ENCODE measurements around the gene XPO5. TPM values are rescaled to one million over a fixed set of nuclear protein-coding genes. Genes with fewer than 3 reads are reported as not detected.

XPO5 gene
- total RNA-seq, 6 experiments from 2014 or later, result 30.5 to 41.1 (median 35.6) TPM

GRCh38 chr6:43523284-43523683, 52.6 kb downstream of the XPO5 start:
- H3K36me3 Mint-ChIP-seq (ENCODE audit: low read depth), result peaks cover 37% of the 10 kb centered on the region
- no peak for DNase-seq
- no peak overlapping the region for H3K27ac Mint-ChIP-seq
- no peaks in the 10 kb centered on the region; the same call in 1 of the 2 replicates for H3K27me3 Mint-ChIP-seq (ENCODE audit: insufficient read depth)
- no peak overlapping the region for H3K4me3 Mint-ChIP-seq
- no peak for TF ChIP-seq CTCF (IDR thresholded peaks at IDR 0.05)
- no peaks in the 10 kb centered on the region for H3K9me3 Mint-ChIP-seq
- H3K4me1 Mint-ChIP-seq (ENCODE audit: low read depth), result no peaks in the 10 kb centered on the region

GRCh38 chr6:43522547-43523261, 53.1 kb downstream of the XPO5 start:
- Mint-ChIP-seq H3K4me1 (ENCODE audit: low read depth) (no peaks in the 10 kb centered on the region), H3K27ac (no peak overlapping the region), H3K9me3 (no peaks in the 10 kb centered on the region), H3K4me3 (no peak overlapping the region), H3K36me3 (ENCODE audit: low read depth) (peaks cover 34% of the 10 kb centered on the region), H3K27me3 (ENCODE audit: insufficient read depth) (no peaks in the 10 kb centered on the region; the same call in 1 of the 2 replicates)
- no peak for TF ChIP-seq CTCF (IDR thresholded peaks at IDR 0.05)
- DNase-seq, result no peak

GRCh38 chr6:43521836-43522235, 54.0 kb downstream of the XPO5 start:
- H3K4me3 Mint-ChIP-seq, result no peak overlapping the region
- H3K4me1 Mint-ChIP-seq (ENCODE audit: low read depth), result no peaks in the 10 kb centered on the region
- H3K27me3 Mint-ChIP-seq (ENCODE audit: insufficient read depth), result no peaks in the 10 kb centered on the region; the same call in 1 of the 2 replicates
- DNase-seq, result no peak
- H3K36me3 Mint-ChIP-seq (ENCODE audit: low read depth), result peaks cover 26% of the 10 kb centered on the region
- TF ChIP-seq CTCF (IDR thresholded peaks at IDR 0.05), result no peak
- H3K9me3 Mint-ChIP-seq, result no peaks in the 10 kb centered on the region
- H3K27ac Mint-ChIP-seq, result no peak overlapping the region

- TF ChIP-seq CTCF (IDR thresholded peaks at IDR 0.05), result no peak
- no peak for DNase-seq
- Mint-ChIP-seq H3K4me1 (ENCODE audit: low read depth) (peaks cover 13% of the 10 kb centered on the region), H3K9me3 (no peaks in the 10 kb centered on the region), H3K27me3 (ENCODE audit: insufficient read depth) (no peaks in the 10 kb centered on the region), H3K36me3 (ENCODE audit: low read depth) (peaks cover 34% of the 10 kb centered on the region), H3K4me3 (no peak overlapping the region), H3K27ac (no peak overlapping the region)
These were observed 55.7 kb downstream of the XPO5 start for GRCh38 chr6:43520097-43520496.

GRCh38 chr6:43517505-43518357, 58.1 kb downstream of the XPO5 start:
- H3K27ac Mint-ChIP-seq, result no peak overlapping the region
- no peak overlapping the region for H3K4me3 Mint-ChIP-seq
- peaks cover 24% of the 10 kb centered on the region for H3K4me1 Mint-ChIP-seq (ENCODE audit: low read depth)
- TF ChIP-seq CTCF (IDR thresholded peaks at IDR 0.05), result no peak
- peak; percentile 39 for DNase-seq
- H3K9me3 Mint-ChIP-seq, result no peaks in the 10 kb centered on the region
- peaks cover 16% of the 10 kb centered on the region for H3K36me3 Mint-ChIP-seq (ENCODE audit: low read depth)
- H3K27me3 Mint-ChIP-seq (ENCODE audit: insufficient read depth), result no peaks in the 10 kb centered on the region
